HG03060 (cell line): Measurements from ENCODE around the gene PCSK5.
"Not testable (repeated sequence)": the region's sequence is repeated elsewhere in the genome, so short reads cannot be mapped to it uniquely, and the experiment has no call there.

Experiments used
- ATAC-seq: cut with Tn5 transposase; IDR thresholded peaks from one replicate; pipeline ENCODE4 v1.9.1; 2021; ENCODE audit warnings: low read depth, moderate number of reproducible peaks; ENCODE audit not compliant: unreplicated experiment

Gene PCSK5

GRCh38 chr9:76038431-76038830 is 148.0 kb downstream of the PCSK5 start:
- no peak for ATAC-seq

DNA sequence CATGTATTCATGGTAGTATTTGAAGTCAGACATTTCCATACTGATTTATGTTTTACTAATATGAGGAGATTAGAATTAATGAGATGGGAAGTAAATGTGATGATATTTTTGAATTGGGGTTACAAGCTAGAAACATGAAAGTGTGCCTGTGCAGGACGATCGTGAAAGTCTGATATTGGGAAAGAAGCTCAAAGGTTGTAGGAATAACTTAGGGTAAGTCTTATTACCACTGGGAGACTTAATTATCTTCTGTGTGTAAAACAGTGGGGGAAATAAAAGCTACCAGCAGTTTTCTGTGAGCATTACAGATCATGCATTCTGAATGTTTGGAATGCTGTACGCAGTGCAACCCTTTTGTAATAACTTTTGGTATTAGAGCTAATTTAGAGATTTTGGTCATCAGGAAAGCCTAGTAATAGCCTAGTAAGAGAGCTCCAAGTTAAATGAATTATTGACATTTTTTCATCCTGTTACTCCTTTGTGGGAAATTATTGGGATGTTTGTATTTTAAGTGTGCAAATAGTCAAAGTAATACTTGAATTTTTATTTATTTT is 153.9 kb downstream of the PCSK5 start:
- no peak for ATAC-seq

DNA sequence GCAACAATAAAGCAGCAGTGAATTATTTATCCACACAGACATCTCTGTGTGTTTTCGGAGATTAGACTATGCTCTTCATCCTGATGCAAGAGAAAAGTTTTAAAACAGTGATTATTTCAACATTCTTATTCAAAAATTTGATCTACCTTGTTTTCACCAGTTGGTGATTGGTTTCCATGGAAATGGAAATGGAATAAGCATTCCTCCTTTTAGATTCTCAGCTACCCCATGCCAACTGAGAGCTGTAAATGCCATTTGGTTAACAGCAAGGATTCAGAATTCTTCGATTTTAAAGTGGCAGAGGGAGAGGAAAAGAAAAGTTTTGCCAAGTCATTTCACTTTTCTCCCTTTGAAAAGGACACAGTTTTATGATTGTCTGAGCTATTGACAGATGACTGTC is 154.7 kb downstream of the PCSK5 start:
- no peak for ATAC-seq

DNA sequence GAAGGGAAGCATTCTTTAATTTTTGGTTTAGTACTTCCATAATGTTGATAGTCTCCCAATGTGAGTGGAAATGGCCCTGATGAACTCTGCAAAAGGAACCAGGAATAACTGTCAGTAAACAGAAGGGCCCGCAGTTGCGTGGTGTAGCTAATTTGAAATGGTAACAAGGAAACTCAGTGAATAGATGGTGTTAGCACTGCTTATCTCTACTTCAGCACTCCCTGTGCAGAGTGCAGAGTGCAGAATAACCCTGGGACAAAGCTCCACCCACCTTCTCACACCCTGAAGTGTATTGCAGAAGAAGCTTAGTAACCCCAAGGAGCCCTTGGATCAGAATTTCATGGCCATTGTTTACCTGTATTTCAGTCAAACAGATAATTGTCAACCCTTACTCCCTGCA is 158.9 kb downstream of the PCSK5 start:
- ATAC-seq: no peak

DNA sequence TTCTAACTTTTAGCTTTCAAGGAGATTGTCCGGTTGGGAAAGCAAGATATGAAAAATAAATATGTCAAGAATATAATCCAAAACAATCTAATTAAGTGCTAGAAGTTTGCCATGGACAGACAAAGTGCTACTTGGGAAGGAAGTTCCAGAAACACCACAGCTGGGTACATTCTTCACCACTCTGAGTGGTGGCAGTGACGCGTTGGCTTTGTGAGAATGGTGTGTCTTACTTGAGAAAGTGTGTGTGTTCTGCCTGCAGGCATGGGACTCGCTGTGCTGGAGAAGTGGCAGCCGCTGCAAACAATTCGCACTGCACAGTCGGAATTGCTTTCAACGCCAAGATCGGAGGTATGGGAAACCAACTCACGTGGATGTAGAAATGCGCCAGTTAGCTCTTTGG is 177.2 kb downstream of the PCSK5 start:
- no peak for ATAC-seq

DNA sequence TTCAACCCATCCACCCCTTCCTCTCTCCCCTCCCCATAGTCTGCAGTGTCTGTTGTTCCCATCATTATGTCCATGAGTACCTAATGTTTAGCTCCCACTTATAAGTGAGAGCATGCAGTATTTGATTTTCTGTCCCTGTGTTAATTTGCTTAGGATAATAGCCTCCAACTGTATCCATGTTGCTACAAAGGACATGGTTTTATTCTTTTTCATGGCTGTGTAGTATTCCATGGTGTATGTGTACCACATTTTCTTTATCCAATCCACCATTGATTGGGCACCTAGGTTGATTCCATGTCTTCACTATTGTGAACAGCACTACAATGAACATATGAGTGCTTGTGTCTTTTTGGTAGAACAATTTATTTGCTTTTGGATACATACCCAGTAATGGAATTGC is 187.1 kb downstream of the PCSK5 start:
- ATAC-seq: no peak

DNA sequence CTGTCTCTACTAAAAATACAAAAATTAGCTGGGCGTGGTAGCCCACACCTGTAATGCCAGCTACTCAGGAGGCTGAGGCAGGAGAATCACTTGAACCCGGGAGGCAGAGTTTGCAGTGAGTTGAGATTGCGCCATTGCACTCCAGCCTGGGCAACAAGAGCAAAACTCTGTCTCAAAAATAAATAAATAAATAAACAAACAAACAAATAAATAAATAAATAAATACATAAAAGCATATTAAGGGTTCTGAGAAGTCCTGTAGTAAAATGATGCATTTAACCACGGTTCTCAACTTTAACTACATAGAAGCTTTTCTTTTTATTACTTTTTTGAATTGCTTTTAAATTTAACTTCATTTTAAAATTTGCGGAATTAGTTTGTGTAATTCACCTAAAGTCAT is 190.8 kb downstream of the PCSK5 start:
- not testable (repeated sequence) for ATAC-seq

DNA sequence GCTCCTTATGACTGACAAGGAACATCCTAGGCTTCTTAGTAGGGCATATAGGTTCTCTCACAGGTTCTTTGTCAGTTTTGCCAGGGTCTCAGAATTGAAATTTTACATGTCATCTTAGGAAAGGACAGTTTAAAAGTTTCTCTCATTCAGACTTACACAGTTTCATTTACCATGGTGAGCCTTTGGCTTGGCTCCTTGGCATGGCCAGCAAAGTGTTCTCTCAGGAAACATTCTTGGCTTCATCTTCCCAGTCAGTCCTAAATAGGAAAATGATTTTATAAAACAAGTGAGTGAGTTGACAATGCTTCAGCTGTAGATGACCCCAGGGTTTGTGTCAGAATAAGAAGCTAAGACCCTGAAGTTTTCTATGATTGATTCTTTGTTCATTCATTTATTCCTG is 191.6 kb downstream of the PCSK5 start:
- no peak for ATAC-seq

DNA sequence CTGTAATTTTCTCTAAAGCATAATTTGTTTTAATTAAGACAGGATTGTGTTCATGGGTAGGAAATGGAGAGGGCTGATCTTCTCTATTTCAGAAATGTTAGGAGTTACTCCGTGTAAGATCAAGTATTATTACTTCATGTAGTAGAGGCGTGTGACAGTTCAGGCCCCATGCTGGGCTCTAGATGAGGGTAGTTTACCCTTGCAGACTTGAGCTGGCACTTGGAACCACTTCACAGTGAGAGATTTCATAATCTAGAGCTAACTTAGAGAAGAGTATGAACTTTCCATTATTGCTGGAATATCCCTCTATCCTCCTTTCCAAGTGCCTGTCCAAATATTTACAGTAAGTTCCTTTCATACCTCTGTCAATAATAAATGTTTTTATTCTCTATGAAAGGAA is 195.1 kb downstream of the PCSK5 start:
- ATAC-seq: no peak

- ATAC-seq: no peak
These were observed 196.1 kb downstream of the PCSK5 start for GRCh38 chr9:76086539-76086938.

DNA sequence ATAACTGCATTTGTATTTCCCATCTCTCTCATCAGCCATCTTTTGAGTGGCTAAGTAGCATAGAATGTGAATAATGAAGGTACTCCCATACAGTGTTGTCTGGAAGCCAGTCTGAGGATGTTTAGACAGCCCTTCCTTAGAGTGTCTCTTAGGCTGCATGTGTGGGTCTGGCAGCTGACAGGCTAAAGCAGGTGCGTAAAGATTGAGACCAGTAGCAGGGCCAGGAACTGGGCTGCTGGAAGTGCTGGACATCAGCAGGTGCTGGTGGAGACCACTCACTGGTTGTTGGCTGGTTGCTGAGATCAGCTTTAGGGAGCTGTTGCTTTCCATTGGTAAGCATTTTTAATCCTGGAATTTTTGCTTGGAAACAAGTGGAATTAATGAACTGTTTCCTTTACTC is 197.5 kb downstream of the PCSK5 start:
- no peak for ATAC-seq

DNA sequence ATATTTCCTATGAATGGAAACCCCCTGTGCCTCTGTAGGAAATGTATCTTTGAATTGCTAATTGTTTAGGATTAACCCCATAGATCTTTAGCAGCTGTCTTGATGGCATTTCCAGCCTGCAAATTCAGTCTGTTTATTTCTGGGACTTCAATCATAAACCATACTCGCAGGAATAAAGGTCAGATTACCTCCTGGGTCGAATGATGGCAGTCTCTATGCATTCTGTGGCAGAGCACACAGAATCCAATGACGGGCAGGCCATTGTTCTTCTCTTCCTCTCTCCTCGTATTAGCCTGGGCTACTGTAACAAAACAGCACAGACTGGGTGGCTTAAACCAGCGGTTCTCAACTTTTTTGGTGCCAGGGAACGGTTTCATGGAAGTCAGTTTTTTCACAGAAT is 199.9 kb downstream of the PCSK5 start:
- ATAC-seq: no peak

DNA sequence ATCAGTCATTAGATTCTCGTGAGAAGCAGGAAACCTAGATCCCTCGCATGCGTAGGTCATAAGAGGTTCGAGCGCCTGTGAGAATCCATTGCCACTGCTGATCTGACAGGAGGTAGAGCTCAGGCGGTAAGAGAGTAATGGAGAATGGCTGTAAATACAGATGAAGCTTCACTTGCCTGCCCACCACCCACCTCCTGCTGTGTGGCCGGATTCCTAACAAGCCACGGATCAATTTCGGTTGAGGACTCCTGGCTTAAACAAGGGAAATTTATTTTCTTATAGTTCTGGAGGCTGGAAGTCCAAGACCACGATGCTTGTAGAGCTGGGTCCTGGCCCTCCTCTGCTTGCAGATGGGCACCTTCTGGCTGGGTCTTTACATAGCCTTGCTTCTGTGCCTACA is 200.4 kb downstream of the PCSK5 start:
- ATAC-seq: no peak

GRCh38 chr9:76092572-76092971 is 202.1 kb downstream of the PCSK5 start:
- ATAC-seq: no peak

- no peak for ATAC-seq
These were observed 205.1 kb downstream of the PCSK5 start for GRCh38 chr9:76095585-76095984.

- no peak for ATAC-seq
These were observed 209.0 kb downstream of the PCSK5 start for GRCh38 chr9:76099516-76099915.

DNA sequence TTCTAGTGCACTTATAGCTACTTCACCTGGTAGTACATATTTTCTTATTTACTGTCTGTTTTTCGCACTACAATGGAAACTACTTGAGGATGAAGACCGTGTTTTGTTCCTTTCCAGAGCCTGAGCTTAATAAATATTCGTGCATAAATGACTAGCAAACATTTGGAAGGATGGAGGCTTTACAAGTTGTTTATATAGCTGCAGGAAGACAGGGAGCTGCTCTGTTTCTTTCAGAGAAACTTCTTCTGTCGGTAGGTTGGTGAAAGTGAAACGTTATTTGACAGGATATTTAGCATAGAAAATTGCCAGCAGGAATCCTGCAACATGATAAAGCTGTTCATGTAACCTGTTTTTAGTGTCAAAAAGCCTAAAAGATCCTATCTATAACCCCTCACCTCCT is 210.6 kb downstream of the PCSK5 start:
- ATAC-seq: no peak

GRCh38 chr9:76101491-76101890 is 211.0 kb downstream of the PCSK5 start:
- no peak for ATAC-seq

DNA sequence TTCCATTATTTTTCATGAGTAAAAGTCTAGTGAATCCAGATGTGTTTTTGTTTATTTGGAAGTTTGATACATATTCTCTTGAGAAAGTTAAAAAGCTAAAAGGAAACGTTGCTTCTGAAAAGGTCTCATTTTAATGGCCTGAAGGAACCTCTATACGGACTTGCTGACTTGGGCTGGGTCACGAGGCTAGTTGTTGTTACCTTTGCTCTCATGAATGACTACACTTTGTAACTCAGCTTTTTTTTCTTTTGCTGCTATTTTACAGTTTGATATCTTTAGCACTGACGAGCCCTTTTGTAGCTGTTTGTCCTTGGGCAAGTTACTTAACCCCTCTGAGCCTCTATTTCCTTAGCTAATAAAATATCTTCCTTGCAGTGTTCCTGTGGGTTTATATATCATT is 211.5 kb downstream of the PCSK5 start:
- ATAC-seq: no peak

DNA sequence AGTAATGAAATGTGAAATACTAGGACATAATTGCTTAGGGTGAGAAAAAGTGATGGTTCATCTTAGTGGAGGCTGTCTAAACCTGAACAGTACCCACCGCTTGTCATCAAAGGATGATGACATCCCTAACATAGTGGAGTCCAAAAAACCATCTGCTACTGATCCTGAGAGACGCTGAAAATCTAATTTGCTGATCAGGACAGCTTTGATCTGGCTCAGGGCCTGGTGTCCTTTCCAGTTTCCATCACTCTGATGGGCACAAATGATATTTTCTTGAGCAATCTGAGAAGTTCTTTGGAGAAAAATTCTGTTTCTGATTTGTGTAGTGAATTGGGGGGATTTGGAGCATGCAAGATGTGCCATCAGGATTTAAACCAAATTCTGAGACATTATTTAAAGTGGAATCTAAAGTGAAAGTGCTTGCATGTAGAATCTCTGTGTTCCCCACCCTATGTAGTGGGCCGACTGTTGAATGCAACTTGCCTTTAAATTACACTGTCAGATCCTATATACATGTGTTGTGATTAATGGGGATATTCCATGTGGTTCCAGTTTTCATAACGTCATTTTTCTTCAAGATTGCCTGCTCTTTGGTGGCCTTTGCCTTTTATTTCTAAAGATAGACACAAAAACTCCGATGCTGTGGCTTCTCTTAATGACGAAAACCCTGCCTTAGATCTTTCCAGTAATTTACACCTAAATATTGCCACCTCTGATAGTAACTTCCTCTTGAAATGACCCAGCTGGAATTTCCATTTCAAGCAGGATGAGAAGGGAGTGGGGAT is 213.2 kb downstream of the PCSK5 start:
- no peak for ATAC-seq

DNA sequence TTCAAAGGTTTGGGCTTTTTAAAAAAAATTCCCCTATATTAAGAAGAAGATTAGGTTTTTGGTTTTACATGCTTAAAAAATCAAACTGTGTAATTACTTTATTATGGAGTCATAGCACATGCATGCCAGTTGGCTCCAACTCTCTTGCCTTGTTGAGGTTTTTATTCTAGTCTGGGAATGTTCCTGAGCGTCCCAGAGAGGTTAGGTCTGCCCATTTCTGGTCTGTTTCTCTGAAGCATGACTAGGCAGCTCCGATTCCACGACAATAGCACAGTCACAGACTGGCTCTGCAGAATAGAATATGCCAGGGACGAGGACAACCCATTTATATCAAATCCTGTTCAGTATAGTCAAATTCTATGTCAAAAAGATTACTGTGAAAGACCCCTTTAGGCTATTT is 217.0 kb downstream of the PCSK5 start:
- ATAC-seq: no peak

GRCh38 chr9:76109953-76110352 is 219.5 kb downstream of the PCSK5 start:
- no peak for ATAC-seq

- no peak for ATAC-seq
These were observed 221.7 kb downstream of the PCSK5 start for GRCh38 chr9:76112151-76112550.
